Nephron progenitor cell (in vitro differentiated cells): ENCODE data around the gene SHISA6.

Experiments used
- DNase-seq: peaks from one replicate; pipeline ENCODE4 v3.0.0; 2021
- H3K27ac Mint-ChIP-seq: 2 replicates; pipeline ENCODE4 v1.8.0; 2021; ENCODE audit warnings: mild to moderate bottlenecking, moderate library complexity, mixed read lengths
- H3K27me3 Mint-ChIP-seq: 2 replicates; pipeline ENCODE4 v1.8.0; 2021; ENCODE audit warnings: mild to moderate bottlenecking, low read depth, mixed read lengths; ENCODE audit not compliant: poor library complexity
- H3K36me3 Mint-ChIP-seq: 2 replicates; pipeline ENCODE4 v1.8.0; 2021; ENCODE audit warnings: low read depth, mixed read lengths
- H3K4me1 Mint-ChIP-seq: 2 replicates; pipeline ENCODE4 v1.8.0; 2021; ENCODE audit warnings: mixed read lengths
- H3K4me3 Mint-ChIP-seq: 2 replicates; pipeline ENCODE4 v1.8.0; 2021; ENCODE audit warnings: mild to moderate bottlenecking, moderate library complexity, mixed read lengths
- H3K9me3 Mint-ChIP-seq: 2 replicates; pipeline ENCODE4 v1.8.0; 2021; ENCODE audit warnings: mild to moderate bottlenecking, moderate library complexity, mixed read lengths
- TF ChIP-seq, protein P1 (sequence below): fragments of 200-600 bp; sonication (generic); IDR thresholded peaks from 2 replicates; pipeline ENCODE4 v1.5.0; 2021; ENCODE audit warnings: antibody characterized with exemption

SHISA6 gene

DNA sequence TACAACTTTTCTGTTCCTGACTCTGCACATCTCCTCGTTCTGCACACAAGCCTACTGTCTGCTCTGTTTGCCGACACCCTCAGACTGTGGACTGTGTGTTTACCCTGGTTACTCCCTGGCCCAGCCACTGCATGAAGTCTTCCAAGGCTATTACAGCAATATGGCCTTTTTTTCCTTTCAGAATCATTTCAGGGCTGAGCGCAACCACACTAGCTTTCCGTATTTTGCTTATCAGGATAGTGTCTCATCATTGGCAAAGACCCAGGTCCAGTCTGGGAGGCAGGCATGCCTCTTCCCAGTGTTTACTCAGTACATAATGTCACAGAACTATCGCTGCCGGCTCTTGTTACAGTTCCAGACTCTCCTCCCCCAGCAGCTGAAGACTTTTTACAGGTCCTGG lies 367.4 kb downstream of the SHISA6 start:
- Mint-ChIP-seq H3K9me3 (no peaks in the 10 kb centered on the region), H3K36me3 (no peaks in the 10 kb centered on the region), H3K4me3 (peak overlapping the region; percentile 45), H3K4me1 (peaks cover 58% of the 10 kb centered on the region), H3K27me3 (no peaks in the 10 kb centered on the region), H3K27ac (peak overlapping the region; percentile 97)
- TF ChIP-seq, protein P1, sequence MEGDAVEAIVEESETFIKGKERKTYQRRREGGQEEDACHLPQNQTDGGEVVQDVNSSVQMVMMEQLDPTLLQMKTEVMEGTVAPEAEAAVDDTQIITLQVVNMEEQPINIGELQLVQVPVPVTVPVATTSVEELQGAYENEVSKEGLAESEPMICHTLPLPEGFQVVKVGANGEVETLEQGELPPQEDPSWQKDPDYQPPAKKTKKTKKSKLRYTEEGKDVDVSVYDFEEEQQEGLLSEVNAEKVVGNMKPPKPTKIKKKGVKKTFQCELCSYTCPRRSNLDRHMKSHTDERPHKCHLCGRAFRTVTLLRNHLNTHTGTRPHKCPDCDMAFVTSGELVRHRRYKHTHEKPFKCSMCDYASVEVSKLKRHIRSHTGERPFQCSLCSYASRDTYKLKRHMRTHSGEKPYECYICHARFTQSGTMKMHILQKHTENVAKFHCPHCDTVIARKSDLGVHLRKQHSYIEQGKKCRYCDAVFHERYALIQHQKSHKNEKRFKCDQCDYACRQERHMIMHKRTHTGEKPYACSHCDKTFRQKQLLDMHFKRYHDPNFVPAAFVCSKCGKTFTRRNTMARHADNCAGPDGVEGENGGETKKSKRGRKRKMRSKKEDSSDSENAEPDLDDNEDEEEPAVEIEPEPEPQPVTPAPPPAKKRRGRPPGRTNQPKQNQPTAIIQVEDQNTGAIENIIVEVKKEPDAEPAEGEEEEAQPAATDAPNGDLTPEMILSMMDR, result no peak
- DNase-seq, result no peak

DNA sequence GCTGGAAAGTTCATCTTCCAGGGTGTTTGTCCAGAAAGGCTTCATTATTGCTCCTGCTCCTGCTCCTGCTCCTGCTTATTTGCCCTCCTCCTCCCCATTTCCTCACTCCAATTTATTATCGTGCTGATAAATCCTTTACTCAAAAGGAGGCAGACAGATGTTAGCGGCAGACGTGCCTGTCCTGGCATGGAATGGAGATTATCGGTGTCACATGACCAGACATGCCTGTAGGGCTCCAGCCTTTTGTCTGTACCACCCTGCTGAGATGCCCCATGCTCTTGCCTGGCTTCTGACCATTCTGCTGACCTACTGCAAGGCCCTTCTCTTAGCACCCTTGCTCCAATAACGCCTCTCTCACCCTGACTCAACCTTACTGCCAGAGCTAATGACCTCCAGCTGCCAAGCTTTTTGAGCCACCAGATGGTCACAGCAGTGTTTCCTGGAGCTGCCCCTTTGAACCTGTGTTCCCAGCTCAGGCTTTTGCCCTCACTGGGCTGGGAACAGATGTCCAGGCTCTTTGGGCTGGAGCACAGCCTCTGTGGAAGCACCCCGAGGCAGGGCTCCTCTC lies 370.1 kb downstream of the SHISA6 start:
- no peak for DNase-seq
- TF ChIP-seq, protein P1, result no peak
- H3K27ac Mint-ChIP-seq, result peak overlapping the region; percentile 58
- H3K27me3 Mint-ChIP-seq, result no peaks in the 10 kb centered on the region
- H3K4me3 Mint-ChIP-seq, result no peak overlapping the region
- no peaks in the 10 kb centered on the region for H3K36me3 Mint-ChIP-seq
- no peaks in the 10 kb centered on the region for H3K9me3 Mint-ChIP-seq
- H3K4me1 Mint-ChIP-seq, result peaks cover 63% of the 10 kb centered on the region

- no peaks in the 10 kb centered on the region for H3K27me3 Mint-ChIP-seq
- H3K36me3 Mint-ChIP-seq, result no peaks in the 10 kb centered on the region
- TF ChIP-seq, protein P1, result no peak
- DNase-seq, result no peak
- no peak overlapping the region for H3K27ac Mint-ChIP-seq
- no peak overlapping the region for H3K4me3 Mint-ChIP-seq
- no peaks in the 10 kb centered on the region for H3K9me3 Mint-ChIP-seq
- peaks cover 56% of the 10 kb centered on the region for H3K4me1 Mint-ChIP-seq
Measured at GRCh38 chr17:11612956-11613355, 371.9 kb downstream of the SHISA6 start.
